GM21528 (cell line): ENCODE data around the gene UBQLN2.
A peak's percentile ranks its signal among the peaks of the same experiment; 100 is the strongest.
"Not testable (repeated sequence)": the region's sequence is repeated elsewhere in the genome, so short reads cannot be mapped to it uniquely, and the experiment has no call there.

Source experiments
- ATAC-seq: cut with Tn5 transposase; IDR thresholded peaks from one replicate; pipeline ENCODE4 v1.9.1; 2021; ENCODE audit warnings: mild to moderate bottlenecking, moderate library complexity; ENCODE audit not compliant: unreplicated experiment, low FRiP score

UBQLN2 gene

DNA sequence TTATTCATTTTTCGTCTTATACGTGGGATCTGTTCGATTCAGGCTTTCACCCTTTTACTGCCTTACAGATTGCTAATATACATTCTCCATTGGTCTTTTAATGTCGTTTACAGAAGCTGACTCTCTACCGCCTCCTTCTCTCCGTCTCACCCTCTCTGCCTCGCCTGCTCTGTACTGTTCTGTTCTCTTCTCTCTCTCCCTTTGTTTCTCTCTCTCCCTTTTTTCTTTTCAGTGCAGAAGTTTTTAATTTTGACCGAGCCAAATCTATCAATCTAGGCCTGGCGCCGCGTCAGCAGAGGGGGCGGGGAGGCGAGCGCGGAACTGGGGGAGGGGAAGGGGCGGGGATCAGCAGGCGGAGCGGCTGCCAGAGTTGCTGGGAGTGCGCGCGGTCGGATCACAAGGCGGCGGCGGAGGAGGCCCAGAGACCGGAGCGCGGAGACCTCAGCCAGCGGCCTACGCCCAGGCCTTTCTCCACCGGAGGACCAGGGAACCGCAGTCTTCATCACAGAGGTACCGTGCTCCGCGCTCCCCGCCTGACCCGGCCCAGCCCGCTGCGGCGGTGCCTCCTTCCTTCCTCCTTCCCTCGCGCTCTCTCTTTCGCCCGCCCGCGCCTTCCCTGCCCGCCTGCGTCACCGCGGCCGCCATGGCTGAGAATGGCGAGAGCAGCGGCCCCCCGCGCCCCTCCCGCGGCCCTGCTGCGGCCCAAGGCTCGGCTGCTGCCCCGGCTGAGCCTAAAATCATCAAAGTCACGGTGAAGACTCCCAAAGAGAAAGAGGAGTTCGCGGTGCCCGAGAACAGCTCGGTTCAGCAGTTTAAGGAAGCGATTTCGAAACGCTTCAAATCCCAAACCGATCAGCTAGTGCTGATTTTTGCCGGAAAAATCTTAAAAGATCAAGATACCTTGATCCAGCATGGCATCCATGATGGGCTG is at the start of gene UBQLN2:
TSS of gene UBQLN2 (plus strand) at position 397 of the 931 bp plus-strand sequence. CDS start at position 644, 247 bp downstream.
- ATAC-seq, result peak; percentile 70

DNA sequence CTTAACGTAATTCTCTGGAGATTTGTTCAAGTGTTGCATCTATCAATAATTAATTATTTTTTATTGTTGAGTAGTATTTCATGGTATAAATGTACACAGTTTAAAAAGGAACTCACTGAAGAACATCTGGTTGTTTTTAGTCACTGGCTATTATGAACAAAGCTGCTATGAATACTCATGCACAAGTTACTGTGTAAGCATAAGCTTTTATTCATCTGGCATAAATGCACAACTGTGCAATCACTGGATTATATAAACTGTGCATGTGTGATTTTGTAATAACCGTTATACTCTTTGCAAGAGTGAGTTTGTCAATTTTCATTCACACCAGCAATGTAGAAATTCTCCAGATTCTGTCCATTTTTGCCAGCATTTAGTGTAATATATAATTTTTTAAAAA is 43.8 kb upstream of the UBQLN2 start:
- no peak for ATAC-seq

DNA sequence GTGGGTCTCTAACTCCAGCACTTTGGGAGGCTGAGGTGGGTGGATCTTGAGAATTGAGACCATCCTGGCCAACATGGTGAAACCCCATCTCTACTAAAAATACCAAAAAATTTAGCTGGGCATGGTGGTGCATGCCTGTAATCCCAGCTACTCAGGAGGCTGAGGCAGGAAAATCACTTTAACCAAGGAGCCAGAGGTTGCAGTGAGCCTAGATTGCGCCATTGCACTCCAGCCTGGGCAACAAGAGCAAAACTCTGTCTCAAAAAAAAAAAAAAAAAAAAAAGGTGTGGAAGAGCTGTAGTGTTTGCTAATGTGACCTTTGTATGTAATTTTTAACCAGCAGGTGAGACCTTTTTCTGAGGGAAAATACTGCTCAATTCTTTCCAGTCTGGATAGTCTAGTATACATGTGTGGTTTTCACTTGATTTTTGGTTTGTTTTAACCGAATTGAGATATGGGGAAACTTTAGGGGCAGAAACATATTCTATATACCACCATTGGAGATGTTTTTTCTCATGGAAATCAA is 33.9 kb upstream of the UBQLN2 start:
- ATAC-seq, result not testable (repeated sequence)

DNA sequence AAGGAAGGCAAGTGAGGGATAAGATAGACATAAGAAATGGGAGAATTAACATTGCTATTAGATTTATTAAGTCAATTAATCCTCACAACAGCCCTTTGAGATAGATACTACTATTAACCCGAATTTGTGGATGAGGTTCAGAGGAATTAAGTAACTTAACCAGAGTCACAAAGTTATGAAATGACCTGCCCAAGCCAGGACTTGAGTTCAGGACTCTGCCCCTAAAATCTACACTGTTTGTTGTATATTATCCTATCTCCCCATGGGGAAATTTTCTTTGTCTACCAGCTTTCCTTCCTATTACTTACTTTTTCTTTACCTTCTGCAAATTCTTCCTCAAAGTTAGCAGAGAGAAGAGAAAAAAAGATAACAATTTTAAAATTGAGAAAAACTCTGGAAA is 33.4 kb upstream of the UBQLN2 start:
- ATAC-seq, result no peak

GRCh38 chrX:56550667-56551066 is 12.8 kb upstream of the UBQLN2 start:
- ATAC-seq, result no peak

GRCh38 chrX:56554870-56555269 is 8.6 kb upstream of the UBQLN2 start:
- ATAC-seq, result no peak

- no peak for ATAC-seq
Measured at GRCh38 chrX:56557376-56557929, 6.0 kb upstream of the UBQLN2 start.

DNA sequence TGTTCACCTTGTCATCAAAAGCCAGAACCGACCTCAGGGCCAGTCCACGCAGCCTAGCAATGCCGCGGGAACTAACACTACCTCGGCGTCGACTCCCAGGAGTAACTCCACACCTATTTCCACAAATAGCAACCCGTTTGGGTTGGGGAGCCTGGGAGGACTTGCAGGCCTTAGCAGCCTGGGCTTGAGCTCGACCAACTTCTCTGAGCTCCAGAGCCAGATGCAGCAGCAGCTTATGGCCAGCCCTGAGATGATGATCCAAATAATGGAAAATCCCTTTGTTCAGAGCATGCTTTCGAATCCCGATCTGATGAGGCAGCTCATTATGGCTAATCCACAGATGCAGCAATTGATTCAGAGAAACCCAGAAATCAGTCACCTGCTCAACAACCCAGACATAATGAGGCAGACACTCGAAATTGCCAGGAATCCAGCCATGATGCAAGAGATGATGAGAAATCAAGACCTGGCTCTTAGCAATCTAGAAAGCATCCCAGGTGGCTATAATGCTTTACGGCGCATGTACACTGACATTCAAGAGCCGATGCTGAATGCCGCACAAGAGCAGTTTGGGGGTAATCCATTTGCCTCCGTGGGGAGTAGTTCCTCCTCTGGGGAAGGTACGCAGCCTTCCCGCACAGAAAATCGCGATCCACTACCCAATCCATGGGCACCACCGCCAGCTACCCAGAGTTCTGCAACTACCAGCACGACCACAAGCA is 898 bp downstream of the UBQLN2 start:
- peak; percentile 22 for ATAC-seq

DNA sequence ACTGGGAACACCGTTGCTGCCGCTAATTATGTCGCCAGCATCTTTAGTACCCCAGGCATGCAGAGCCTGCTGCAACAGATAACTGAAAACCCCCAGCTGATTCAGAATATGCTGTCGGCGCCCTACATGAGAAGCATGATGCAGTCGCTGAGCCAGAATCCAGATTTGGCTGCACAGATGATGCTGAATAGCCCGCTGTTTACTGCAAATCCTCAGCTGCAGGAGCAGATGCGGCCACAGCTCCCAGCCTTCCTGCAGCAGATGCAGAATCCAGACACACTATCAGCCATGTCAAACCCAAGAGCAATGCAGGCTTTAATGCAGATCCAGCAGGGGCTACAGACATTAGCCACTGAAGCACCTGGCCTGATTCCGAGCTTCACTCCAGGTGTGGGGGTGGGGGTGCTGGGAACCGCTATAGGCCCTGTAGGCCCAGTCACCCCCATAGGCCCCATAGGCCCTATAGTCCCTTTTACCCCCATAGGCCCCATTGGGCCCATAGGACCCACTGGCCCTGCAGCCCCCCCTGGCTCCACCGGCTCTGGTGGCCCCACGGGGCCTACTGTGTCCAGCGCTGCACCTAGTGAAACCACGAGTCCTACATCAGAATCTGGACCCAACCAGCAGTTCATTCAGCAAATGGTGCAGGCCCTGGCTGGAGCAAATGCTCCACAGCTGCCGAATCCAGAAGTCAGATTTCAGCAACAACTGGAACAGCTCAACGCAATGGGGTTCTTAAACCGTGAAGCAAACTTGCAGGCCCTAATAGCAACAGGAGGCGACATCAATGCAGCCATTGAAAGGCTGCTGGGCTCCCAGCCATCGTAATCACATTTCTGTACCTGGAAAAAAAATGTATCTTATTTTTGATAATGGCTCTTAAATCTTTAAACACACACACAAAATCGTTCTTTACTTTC is 1.8 kb downstream of the UBQLN2 start:
- peak; percentile 15 for ATAC-seq

- ATAC-seq, result no peak
Measured at GRCh38 chrX:56569378-56570057, 6.1 kb downstream of the UBQLN2 start.

- ATAC-seq, result no peak
Measured at GRCh38 chrX:56572975-56573374, 9.5 kb downstream of the UBQLN2 start.

- ATAC-seq, result no peak
Measured at GRCh38 chrX:56574861-56575260, 11.4 kb downstream of the UBQLN2 start.

DNA sequence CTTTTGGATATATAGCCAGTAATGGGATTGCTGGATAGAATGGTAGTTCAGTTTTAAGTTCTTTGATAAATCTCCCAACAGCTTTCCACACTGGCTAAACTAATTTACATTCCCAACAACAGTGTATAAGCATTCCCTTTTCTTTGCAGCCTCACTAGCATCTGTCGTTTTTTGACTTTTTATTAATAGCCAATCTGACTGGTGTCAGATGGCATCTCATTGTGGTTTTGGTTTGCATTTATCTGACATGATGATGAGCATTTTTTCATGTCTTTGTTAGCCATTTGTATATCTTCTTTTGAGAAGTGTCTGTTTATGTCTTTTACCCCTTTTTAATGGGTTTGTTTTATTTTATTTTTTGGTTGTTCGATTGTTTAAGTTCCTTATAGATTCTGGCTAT is 13.3 kb downstream of the UBQLN2 start:
- ATAC-seq, result no peak

DNA sequence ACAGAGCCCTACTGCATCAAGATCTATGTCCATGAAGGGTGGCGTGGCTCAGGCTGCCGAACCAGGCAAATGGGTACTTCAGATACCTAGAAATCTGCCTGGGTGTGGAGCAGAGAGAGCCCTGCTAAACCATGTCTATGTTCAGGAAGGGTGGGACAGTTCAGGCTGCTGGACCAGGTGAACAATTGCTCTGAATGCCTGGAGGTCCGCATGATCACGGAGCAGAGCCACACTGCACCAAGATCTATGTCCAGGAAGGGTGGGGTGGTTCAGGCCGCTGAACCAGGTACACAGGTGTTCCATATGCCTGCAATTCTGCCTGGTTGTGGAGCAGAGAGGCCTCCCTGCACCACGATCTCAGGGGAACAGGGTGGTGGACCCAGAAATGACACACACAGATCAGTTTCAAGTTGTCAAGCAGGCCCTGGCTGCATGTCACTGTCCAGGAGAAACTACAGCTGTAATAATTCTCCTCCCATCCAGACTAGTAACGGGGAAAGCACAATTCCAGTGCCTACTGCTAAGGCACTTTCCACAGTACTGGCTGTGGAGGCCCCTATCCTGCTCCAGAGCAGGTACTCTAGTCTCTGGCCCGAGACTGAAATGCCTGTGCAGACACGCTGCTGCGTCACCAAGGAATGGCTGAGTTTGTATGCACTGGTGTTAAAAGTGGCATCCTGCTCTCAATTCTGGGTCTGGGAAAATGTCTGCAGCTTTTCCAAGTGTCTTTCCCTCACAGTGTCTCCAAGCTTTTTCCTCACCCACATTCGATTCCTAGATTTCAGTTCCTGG is 25.2 kb downstream of the UBQLN2 start:
- no peak for ATAC-seq

DNA sequence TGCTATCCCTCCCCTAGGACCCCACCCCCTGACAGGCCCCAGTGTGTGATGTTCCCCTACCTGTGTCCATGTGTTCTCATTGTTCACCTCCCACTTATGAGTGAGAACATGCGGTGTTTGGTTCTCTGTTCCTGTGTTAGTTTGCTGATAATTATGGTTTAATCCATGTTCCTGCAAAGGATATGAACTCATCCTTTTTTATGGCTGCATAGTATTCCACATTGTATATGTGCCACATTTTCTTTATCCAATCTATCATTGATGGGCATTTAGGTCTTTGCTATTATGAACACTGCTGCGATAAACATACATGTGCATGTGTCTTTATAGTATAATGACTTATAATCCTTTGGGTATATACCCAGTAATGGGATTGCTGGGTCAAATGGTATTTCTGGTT is 28.4 kb downstream of the UBQLN2 start:
- not testable (repeated sequence) for ATAC-seq

DNA sequence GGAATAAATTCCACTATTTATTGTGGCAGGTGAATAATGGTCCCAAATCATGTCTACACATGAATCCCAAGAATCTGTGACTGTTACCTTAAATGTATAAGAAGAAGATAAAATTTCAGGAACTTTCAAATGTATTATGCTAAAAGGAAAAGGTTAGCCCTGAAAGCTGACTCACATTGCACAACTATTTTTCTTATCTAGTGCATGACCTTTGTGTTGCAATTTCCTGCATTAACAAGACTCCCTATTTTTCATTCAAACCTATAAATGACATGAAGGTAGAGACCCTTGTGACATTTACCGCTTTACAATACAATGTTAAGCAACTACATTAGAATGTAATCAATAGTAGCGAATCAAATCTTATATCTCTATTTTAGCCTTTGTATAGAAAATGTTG is 36.7 kb downstream of the UBQLN2 start:
- ATAC-seq, result no peak

DNA sequence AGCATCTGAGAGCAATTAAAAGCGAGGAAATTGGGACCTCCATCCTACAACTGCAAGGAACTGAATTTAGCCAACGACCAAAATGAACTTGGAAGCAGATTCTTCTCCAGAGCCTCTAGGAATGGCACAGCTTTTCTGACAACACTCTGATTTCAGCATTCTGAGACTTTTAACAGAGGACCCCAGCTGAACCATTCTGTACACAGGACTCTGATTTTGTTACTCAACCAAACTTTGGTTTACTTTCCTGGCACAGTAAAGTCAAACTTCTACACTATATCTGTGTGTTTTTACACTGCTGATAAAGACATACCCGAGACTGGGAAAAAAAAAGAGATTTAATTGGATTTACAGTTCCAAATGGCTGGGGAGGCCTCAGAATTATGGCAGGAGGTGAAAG is 37.6 kb downstream of the UBQLN2 start:
- no peak for ATAC-seq

DNA sequence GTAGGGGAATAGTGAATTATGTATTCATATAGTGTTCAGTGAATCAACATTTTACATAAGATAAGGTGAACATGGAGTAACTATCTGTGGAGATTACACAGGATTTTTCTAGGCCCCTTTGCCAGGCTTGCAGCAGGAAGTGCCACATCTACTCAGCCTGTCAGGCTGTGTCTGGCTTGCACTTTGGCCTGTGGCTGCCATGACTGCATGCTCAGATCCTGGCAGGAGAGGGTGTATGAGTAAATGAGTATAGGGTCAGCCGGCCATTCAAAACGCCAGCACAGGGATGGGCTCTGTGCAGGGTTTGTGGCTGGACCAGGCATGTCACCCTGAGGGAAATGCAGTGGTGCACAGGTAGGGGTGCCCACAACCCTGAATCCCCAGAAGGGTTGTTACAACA is 51.9 kb downstream of the UBQLN2 start:
- no peak for ATAC-seq
